SK-N-SH (cell line): ENCODE measurements around the gene MAD2L1. TPM values are rescaled to one million over a fixed set of nuclear protein-coding genes. Genes with fewer than 3 reads are reported as not detected.

Source experiments
- CTCF ChIA-PET: fragments of 300-600, 350-600 bp; formaldehyde crosslinking; extraction: SDS; loops from one replicate; lab custom pipeline; 2021; lab: Yijun Ruan, JAX
- POLR2A ChIA-PET: fragments of 350-600 bp; sonication (Branson Sonifier 250); formaldehyde crosslinking; extraction: SDS; loops from one replicate; lab custom pipeline; 2020; ENCODE audit warnings: antibody characterized with exemption, inconsistent platforms; lab: Yijun Ruan, JAX
- DNase-seq: peaks from one replicate; pipeline ENCODE4 v3.0.0; 2012
- H2AFZ ChIP-seq: fragments of 200-600 bp; sonication (generic); 2 replicates; pipeline ENCODE4 v1.8.1; 2016; ENCODE audit warnings: antibody characterized with exemption, mild to moderate bottlenecking, low read depth
- H3F3A ChIP-seq: fragments of 200-600 bp; sonication (generic); replicated peaks from 2 replicates; pipeline ENCODE3; 2016; ENCODE audit warnings: antibody characterized with exemption, mild to moderate bottlenecking; ENCODE audit not compliant: insufficient read depth
- H3K27ac ChIP-seq, 2 experiments: fragments of 200-500 bp in 1 of 2; fragments of 200-600 bp in 1 of 2; sonication (Bioruptor generic) in 1 of 2; sonication (generic), shearing (Covaris generic) in 1 of 2; 2 replicates each; pipeline versions ENCODE4 v1.5.1 to v1.6.1; 2014 to 2016; ENCODE audit warnings: low read depth in 2 of 2, inconsistent platforms in 1 of 2, low read length in 1 of 2, mild to moderate bottlenecking in 1 of 2, mixed read lengths in 1 of 2
- H3K27me3 ChIP-seq: fragments of 200-600 bp; sonication (generic), shearing (Covaris generic); 2 replicates; pipeline ENCODE4 v1.6.1; 2016; ENCODE audit warnings: mixed run types; ENCODE audit not compliant: insufficient read depth
- H3K36me3 ChIP-seq, 2 experiments: fragments of 200-500 bp in 1 of 2; fragments of 200-600 bp in 1 of 2; sonication (Bioruptor generic) in 1 of 2; sonication (generic) in 1 of 2; replicated peaks in 1 of 2; 2 replicates each; pipeline versions ENCODE3 to v1.5.1; 2014 to 2016; ENCODE audit warnings: low read length in 1 of 2, mild to moderate bottlenecking in 1 of 2; ENCODE audit not compliant: insufficient read depth in 2 of 2, control insufficient read depth in 1 of 2
- H3K4me1 ChIP-seq, 2 experiments: fragments of 200-500 bp in 1 of 2; fragments of 200-600 bp in 1 of 2; sonication (Bioruptor generic) in 1 of 2; sonication (generic), shearing (Covaris generic) in 1 of 2; 2 replicates each; pipeline versions ENCODE4 v1.5.1 to v1.6.1; 2014 to 2016; ENCODE audit warnings: low read depth in 1 of 2, low read length in 1 of 2, mixed run types in 1 of 2; ENCODE audit not compliant: insufficient read depth in 2 of 2, control insufficient read depth in 1 of 2
- H3K4me2 ChIP-seq: fragments of 200-600 bp; sonication (generic), shearing (Covaris generic); 2 replicates; pipeline ENCODE4 v1.6.1; 2017; ENCODE audit warnings: mixed run types
- H3K4me3 ChIP-seq, 2 experiments: fragments of 200-500 bp in 1 of 2; fragments of 200-600 bp in 1 of 2; sonication (Bioruptor generic) in 1 of 2; sonication (generic), shearing (Covaris generic) in 1 of 2; 2 replicates each; pipeline versions ENCODE4 v1.5.1 to v1.8.1; 2014 to 2016; ENCODE audit warnings: low read depth in 2 of 2, inconsistent platforms in 1 of 2, low read length in 1 of 2, mild to moderate bottlenecking in 1 of 2, mixed read lengths in 1 of 2, moderate library complexity in 1 of 2
- H3K79me2 ChIP-seq: fragments of 200-600 bp; sonication (generic); 2 replicates; pipeline ENCODE4 v1.8.1; 2017; ENCODE audit warnings: mild to moderate bottlenecking; ENCODE audit not compliant: insufficient read depth
- H3K9ac ChIP-seq: fragments of 200-600 bp; sonication (generic); 2 replicates; pipeline ENCODE4 v1.6.1; 2017; ENCODE audit warnings: mixed run types
- H3K9me2 ChIP-seq: fragments of 200-600 bp; sonication (generic); 2 replicates; pipeline ENCODE4 v1.6.1; 2017; ENCODE audit warnings: mixed run types
- H3K9me3 ChIP-seq: fragments of 200-600 bp; sonication (generic); 2 replicates; pipeline ENCODE4 v1.6.1; 2017; ENCODE audit warnings: mixed run types, mild to moderate bottlenecking, moderate library complexity
- H4K20me1 ChIP-seq: fragments of 200-600 bp; sonication (generic); 2 replicates; pipeline ENCODE4 v1.6.1; 2017; ENCODE audit warnings: mild to moderate bottlenecking, mixed run types; ENCODE audit not compliant: insufficient read depth
- CTCF ChIP-seq: fragments of 200-600 bp; sonication (generic); IDR thresholded peaks from 2 replicates; pipeline ENCODE4 v1.6.1; 2017; ENCODE audit warnings: antibody characterized with exemption, mild to moderate bottlenecking, moderate library complexity
- EZH2phosphoT487 ChIP-seq: fragments of 200-600 bp; sonication (generic); IDR thresholded peaks from 2 replicates; pipeline ENCODE4 v1.6.1; 2017; ENCODE audit warnings: low read depth, mixed run types, mild to moderate bottlenecking, antibody characterized with exemption, moderate library complexity, borderline replicate concordance
- FOXM1 ChIP-seq: IDR thresholded peaks from 2 replicates; pipeline ENCODE4 v1.4.0; 2012; ENCODE audit warnings: low read depth, mild to moderate bottlenecking
- GATA2 ChIP-seq: sonication (generic); formaldehyde crosslinking; IDR thresholded peaks from 2 replicates; pipeline ENCODE4 v1.5.0; 2020; ENCODE audit warnings: mild to moderate bottlenecking, missing genetic modification reagents
- JUND ChIP-seq: IDR thresholded peaks from 2 replicates; pipeline ENCODE4 v1.4.0; 2012
- PBX3 ChIP-seq: IDR thresholded peaks from 2 replicates; pipeline ENCODE4; 2012
- POLR2AphosphoS5 ChIP-seq: IDR thresholded peaks from 2 replicates; pipeline ENCODE4 v1.6.1; 2012; ENCODE audit warnings: low read depth, low read length
- RAD21 ChIP-seq: IDR thresholded peaks from 2 replicates; pipeline ENCODE4 v1.6.1; 2012; ENCODE audit warnings: mild to moderate bottlenecking, low read length
- REST ChIP-seq: IDR thresholded peaks from 2 replicates; pipeline ENCODE4 v1.6.1; 2012; ENCODE audit warnings: mild to moderate bottlenecking, low read depth, low read length, moderate library complexity
- RXRA ChIP-seq: IDR thresholded peaks from 2 replicates; pipeline ENCODE4 v1.4.0; 2012; ENCODE audit warnings: low read depth, mild to moderate bottlenecking, borderline replicate concordance
- SIN3A ChIP-seq: IDR thresholded peaks from 2 replicates; pipeline ENCODE4 v1.6.1; 2012; ENCODE audit warnings: low read depth, mild to moderate bottlenecking, low read length, moderate library complexity, borderline replicate concordance
- SMC3 ChIP-seq: IDR thresholded peaks from 2 replicates; pipeline ENCODE4 v1.6.1; 2012; ENCODE audit warnings: low read depth, low read length, improper control_type of control experiment
- TCF12 ChIP-seq: IDR thresholded peaks from 2 replicates; pipeline ENCODE4 v1.4.0; 2012
- TEAD4 ChIP-seq: IDR thresholded peaks from 2 replicates; pipeline ENCODE4 v1.4.0; 2012; ENCODE audit warnings: mild to moderate bottlenecking, borderline replicate concordance; ENCODE audit not compliant: insufficient read depth
- USF1 ChIP-seq: IDR thresholded peaks from 2 replicates; pipeline ENCODE4 v1.4.0; 2012; ENCODE audit warnings: low read depth, borderline replicate concordance
- YY1 ChIP-seq: IDR thresholded peaks from 2 replicates; pipeline ENCODE4 v1.4.0; 2012; ENCODE audit warnings: low read depth, mild to moderate bottlenecking
- WGBS: methylation state at CpG from one replicate; pipeline ENCODE4 v1.1.6; 2017; ENCODE audit warnings: low lambda C conversion rate; 5-methylcytosine and 5-hydroxymethylcytosine counted together
- polyA plus RNA-seq, 3 experiments: library from polyadenylated mRNA; depleted of rRNA; stranded (reverse); fragments of >200 nt; gene quantifications; 2 replicates each; pipeline ENCODE4 v1.2.3, GENCODE V29; 2012

The MAD2L1 gene
- polyA plus RNA-seq, 1 of the 3 experiments (the other 2 are of a cell fraction): 37.4 TPM

- H4K20me1 ChIP-seq: no peaks in the 10 kb centered on the region
- no peaks in the 10 kb centered on the region for H3K9me2 ChIP-seq
- no peak overlapping the region for H3K9ac ChIP-seq
- H2AFZ ChIP-seq: no peak overlapping the region
- H3K4me2 ChIP-seq: no peak overlapping the region
- H3K4me3 ChIP-seq: no peak overlapping the region
- H3K27ac ChIP-seq: no peak overlapping the region
- no peaks in the 10 kb centered on the region; a peak in 3 of 4 replicates for H3K4me1 ChIP-seq
- ChIA-PET POLR2A (no interaction called here), CTCF (interaction anchor here (0.6 to 11.2 kb wide), 9 partner anchors 14 to 503 kb away, joined by 3 to 192 read pairs (median 4); partner anchors contain the start of gene PDE5A)
- H3K36me3 ChIP-seq: peaks cover 28 to 33% of the 10 kb centered on the region in 2 experiments
- no peak for TF ChIP-seq USF1
- no peak for TF ChIP-seq RXRA
- TF ChIP-seq SMC3: peak; percentile 13; the same call in 1 of the 2 replicates
- TF ChIP-seq RAD21: peak; percentile 50
- peak; percentile 63 for TF ChIP-seq CTCF
- H3K79me2 ChIP-seq: peaks cover 16% of the 10 kb centered on the region; the same call in 1 of the 2 replicates
- H3K9me3 ChIP-seq: no peaks in the 10 kb centered on the region
- peaks cover 8% of the 10 kb centered on the region for H3F3A ChIP-seq
- no peaks in the 10 kb centered on the region for H3K27me3 ChIP-seq
- DNase-seq: no peak
Observed at GRCh38 chr4:120056246-120056645, 10.4 kb downstream of the MAD2L1 start.

- no peaks in the 10 kb centered on the region for H3K9me2 ChIP-seq
- peaks cover 24 to 29% of the 10 kb centered on the region in 2 experiments for H3K36me3 ChIP-seq
- H2AFZ ChIP-seq: no peak overlapping the region
- no peak for DNase-seq
- ChIA-PET CTCF (interaction anchor here (0.7 to 11.2 kb wide), 8 partner anchors 17 to 563 kb away, joined by 3 to 192 read pairs (median 4); partner anchors contain the start of gene PDE5A), POLR2A (no interaction called here)
- no peaks in the 10 kb centered on the region for H3K27me3 ChIP-seq
- no peaks in the 10 kb centered on the region; a peak in 3 of 4 replicates for H3K4me1 ChIP-seq
- H3K9me3 ChIP-seq: no peaks in the 10 kb centered on the region
- H3F3A ChIP-seq: peaks cover 8% of the 10 kb centered on the region
- no peak overlapping the region for H3K4me3 ChIP-seq
- H3K79me2 ChIP-seq: peaks cover 13% of the 10 kb centered on the region; the same call in 1 of the 2 replicates
- no peak overlapping the region for H3K4me2 ChIP-seq
- WGBS: 97% methylated on average over 1 of the region's 1 CpG
- H3K9ac ChIP-seq: no peak overlapping the region
- no peaks in the 10 kb centered on the region for H4K20me1 ChIP-seq
- H3K27ac ChIP-seq: no peak overlapping the region
- TF ChIP-seq REST: no peak
- TF ChIP-seq RXRA: no peak
- no peak for TF ChIP-seq YY1
- TF ChIP-seq EZH2phosphoT487: no peak
- TF ChIP-seq TCF12: no peak
- no peak for TF ChIP-seq CTCF
- no peak for TF ChIP-seq PBX3
- TF ChIP-seq SIN3A: no peak
- TF ChIP-seq POLR2AphosphoS5: no peak
- no peak for TF ChIP-seq GATA2 (CRISPR knock-in tag)
- no peak for TF ChIP-seq TEAD4
- no peak for TF ChIP-seq JUND
- TF ChIP-seq FOXM1: no peak
- no peak for TF ChIP-seq USF1
Observed at GRCh38 chr4:120055795-120056194, 10.9 kb downstream of the MAD2L1 start.
